Gastrocnemius medialis (tissue), 4 donors: ENCODE measurements around the gene AGO3.
"Not testable (repeated sequence)": the region's sequence is repeated elsewhere in the genome, so short reads cannot be mapped to it uniquely, and the experiment has no call there.

Source experiments
- CTCF ChIP-seq, 5 experiments: fragments of 450-650 bp in 3 of 5; fragments of 200-600 bp in 2 of 5; sonication (generic) in 2 of 5; IDR thresholded peaks in 4 of 5; conservative IDR thresholded peaks in 1 of 5; 1 replicate in 4 of 5; 2 replicates in 1 of 5; pipeline ENCODE4 v1.5.1; 2016 to 2019; ENCODE audit warnings: antibody characterized with exemption in 5 of 5, mild to moderate bottlenecking in 3 of 5, moderate library complexity in 3 of 5
- POLR2A ChIP-seq, 2 donors: fragments of 450-650 bp; IDR thresholded peaks; one replicate each; pipeline ENCODE4 v1.6.1; 2017; ENCODE audit warnings: antibody characterized with exemption in 2 of 2, mild to moderate bottlenecking in 2 of 2, moderate library complexity in 2 of 2

GRCh38 chr1:35972631-35973030, 41.7 kb downstream of the AGO3 start:
- TF ChIP-seq POLR2A (IDR thresholded peaks at IDR 0.05); CTCF (IDR thresholded peaks at IDR 0.05 in 4 of 5, conservative IDR thresholded peaks at IDR 0.05 in 1 of 5): not testable (repeated sequence)
